ENCODE data around the gene HLA-E.
"Not testable (repeated sequence)": the region's sequence is repeated elsewhere in the genome, so short reads cannot be mapped to it uniquely, and the experiment has no call there.

The HLA-E gene

DNA sequence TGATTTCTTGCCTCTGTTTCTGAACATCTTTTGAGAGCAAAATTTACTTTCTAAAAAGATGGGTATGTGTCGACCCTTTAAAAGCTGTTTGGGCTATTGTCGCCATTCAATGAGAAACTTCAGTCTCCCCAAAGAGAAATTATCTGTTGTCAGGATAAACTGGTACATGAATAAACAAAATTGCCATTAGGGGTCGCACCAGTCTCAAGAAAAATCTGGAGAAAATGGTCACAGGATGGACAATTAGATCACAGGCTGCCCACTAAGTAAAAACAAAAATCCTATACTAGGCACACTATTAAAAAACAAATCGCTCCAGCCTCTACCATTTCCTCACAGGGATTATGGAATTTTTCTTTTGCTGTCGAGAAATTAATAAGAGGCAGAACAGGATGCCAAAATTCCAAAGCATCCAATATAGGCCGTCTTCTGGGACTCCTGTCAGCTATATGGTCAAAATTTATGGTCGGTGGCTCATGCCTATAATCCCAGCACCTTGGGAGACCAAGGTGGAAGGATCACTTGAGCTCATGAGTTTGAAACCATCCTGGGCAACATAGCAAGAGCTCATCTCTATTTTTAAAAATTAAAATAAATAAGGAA is 5.5 kb upstream of the HLA-E start:
- Histone ChIP-seq H3K4me2 (ENCODE audit: low read length) (no peak overlapping the region), H2AFZ (ENCODE audit: low read depth, low read length) (no peak overlapping the region), H3K4me3 (ENCODE audit: low read length) (no peak overlapping the region), H3K79me2 (ENCODE audit: low read length) (no peaks in the 10 kb centered on the region), H3K27me3 (ENCODE audit: low read depth, low read length) (peaks cover 17% of the 10 kb centered on the region), H4K20me1 (ENCODE audit: insufficient read depth, low read length) (no peaks in the 10 kb centered on the region), H3K4me1 (ENCODE audit: low read length) (peaks cover 9% of the 10 kb centered on the region; the same call in 1 of the 2 replicates), H3K9me3 (ENCODE audit: insufficient read depth, low read length) (no peaks in the 10 kb centered on the region), H3K9ac (ENCODE audit: low read length) (no peak overlapping the region), H3K27ac (ENCODE audit: low read length) (no peak overlapping the region), H3K36me3 (replicated peaks; ENCODE audit: low read depth, low read length) (no peaks in the 10 kb centered on the region)
- TF ChIP-seq EZH2phosphoT487 (IDR thresholded peaks at IDR 0.05; ENCODE audit: low read depth), result no peak
- TF ChIP-seq, protein P1, sequence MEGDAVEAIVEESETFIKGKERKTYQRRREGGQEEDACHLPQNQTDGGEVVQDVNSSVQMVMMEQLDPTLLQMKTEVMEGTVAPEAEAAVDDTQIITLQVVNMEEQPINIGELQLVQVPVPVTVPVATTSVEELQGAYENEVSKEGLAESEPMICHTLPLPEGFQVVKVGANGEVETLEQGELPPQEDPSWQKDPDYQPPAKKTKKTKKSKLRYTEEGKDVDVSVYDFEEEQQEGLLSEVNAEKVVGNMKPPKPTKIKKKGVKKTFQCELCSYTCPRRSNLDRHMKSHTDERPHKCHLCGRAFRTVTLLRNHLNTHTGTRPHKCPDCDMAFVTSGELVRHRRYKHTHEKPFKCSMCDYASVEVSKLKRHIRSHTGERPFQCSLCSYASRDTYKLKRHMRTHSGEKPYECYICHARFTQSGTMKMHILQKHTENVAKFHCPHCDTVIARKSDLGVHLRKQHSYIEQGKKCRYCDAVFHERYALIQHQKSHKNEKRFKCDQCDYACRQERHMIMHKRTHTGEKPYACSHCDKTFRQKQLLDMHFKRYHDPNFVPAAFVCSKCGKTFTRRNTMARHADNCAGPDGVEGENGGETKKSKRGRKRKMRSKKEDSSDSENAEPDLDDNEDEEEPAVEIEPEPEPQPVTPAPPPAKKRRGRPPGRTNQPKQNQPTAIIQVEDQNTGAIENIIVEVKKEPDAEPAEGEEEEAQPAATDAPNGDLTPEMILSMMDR (IDR thresholded peaks at IDR 0.05; ENCODE audit: low read depth, low read length), result peak; percentile 67

DNA sequence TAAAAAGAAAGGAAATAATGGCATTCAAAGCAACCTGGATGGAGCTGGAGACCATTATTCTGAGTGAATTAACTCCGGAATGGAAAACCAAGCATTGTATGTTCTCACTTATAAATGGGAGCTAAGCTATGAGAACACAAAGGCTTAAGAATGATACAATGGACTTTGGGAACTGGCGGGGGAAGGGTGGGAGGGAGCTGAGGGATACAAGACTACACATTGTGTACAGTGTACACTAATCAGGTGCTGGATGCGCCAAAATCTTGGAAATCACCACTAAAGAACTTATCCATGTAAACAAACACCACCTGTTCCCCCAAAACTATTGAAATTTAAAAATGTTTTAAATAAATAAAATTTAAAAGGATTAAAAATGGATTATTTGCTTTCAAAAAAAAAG is 4.1 kb upstream of the HLA-E start:
- H3K4me1 ChIP-seq (ENCODE audit: low read length), result peaks cover 10% of the 10 kb centered on the region
- peaks cover 9% of the 10 kb centered on the region for H3K79me2 ChIP-seq (ENCODE audit: low read length)
- H3K27me3 ChIP-seq (ENCODE audit: low read depth, low read length), result peaks cover 12% of the 10 kb centered on the region
- no peak overlapping the region for H3K4me2 ChIP-seq (ENCODE audit: low read length)
- no peaks in the 10 kb centered on the region for H3K9me3 ChIP-seq (ENCODE audit: insufficient read depth, low read length)
- TF ChIP-seq, protein P1 (IDR thresholded peaks at IDR 0.05; ENCODE audit: low read depth, low read length), result no peak
- TF ChIP-seq EZH2phosphoT487 (IDR thresholded peaks at IDR 0.05; ENCODE audit: low read depth), result no peak
- H2AFZ ChIP-seq (ENCODE audit: low read depth, low read length), result no peak overlapping the region
- H4K20me1 ChIP-seq (ENCODE audit: insufficient read depth, low read length), result peaks cover 2% of the 10 kb centered on the region
- H3K27ac ChIP-seq (ENCODE audit: low read length), result no peak overlapping the region
- H3K4me3 ChIP-seq (ENCODE audit: low read length), result no peak overlapping the region
- H3K36me3 ChIP-seq (replicated peaks; ENCODE audit: low read depth, low read length), result peaks cover 2% of the 10 kb centered on the region
- no peak overlapping the region for H3K9ac ChIP-seq (ENCODE audit: low read length)

DNA sequence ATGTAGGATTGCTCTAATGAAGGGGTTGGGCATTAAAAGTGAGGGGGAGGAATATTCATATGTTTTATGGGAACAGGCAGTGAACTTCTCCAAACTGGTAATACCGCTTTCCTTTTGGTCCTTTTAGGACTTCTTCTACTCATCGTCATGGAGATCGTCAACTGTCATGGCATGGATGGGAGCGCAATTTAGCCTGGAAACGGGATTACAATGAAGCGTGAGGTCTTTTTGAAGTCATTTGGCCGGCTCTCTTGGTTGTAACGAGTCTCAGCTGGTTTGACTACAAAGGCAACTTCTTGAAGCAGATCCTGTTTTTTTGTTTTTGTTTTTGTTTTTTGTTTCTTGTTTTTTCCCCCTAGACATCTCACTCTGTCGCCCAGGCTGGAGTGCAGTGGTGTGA is 1.4 kb upstream of the HLA-E start:
- H3K4me3 ChIP-seq (ENCODE audit: low read length), result no peak overlapping the region
- H2AFZ ChIP-seq (ENCODE audit: low read depth, low read length), result no peak overlapping the region
- no peaks in the 10 kb centered on the region for H3K9me3 ChIP-seq (ENCODE audit: insufficient read depth, low read length)
- H4K20me1 ChIP-seq (ENCODE audit: insufficient read depth, low read length), result peaks cover 17% of the 10 kb centered on the region
- H3K9ac ChIP-seq (ENCODE audit: low read length), result no peak overlapping the region
- TF ChIP-seq EZH2phosphoT487 (IDR thresholded peaks at IDR 0.05; ENCODE audit: low read depth), result no peak
- TF ChIP-seq, protein P1 (IDR thresholded peaks at IDR 0.05; ENCODE audit: low read depth, low read length), result no peak
- no peak overlapping the region for H3K4me2 ChIP-seq (ENCODE audit: low read length)
- peaks cover 16% of the 10 kb centered on the region for H3K79me2 ChIP-seq (ENCODE audit: low read length)
- no peak overlapping the region for H3K27ac ChIP-seq (ENCODE audit: low read length)
- peaks cover 22% of the 10 kb centered on the region for H3K36me3 ChIP-seq (replicated peaks; ENCODE audit: low read depth, low read length)
- no peaks in the 10 kb centered on the region for H3K27me3 ChIP-seq (ENCODE audit: low read depth, low read length)
- H3K4me1 ChIP-seq (ENCODE audit: low read length), result peaks cover 9% of the 10 kb centered on the region

DNA sequence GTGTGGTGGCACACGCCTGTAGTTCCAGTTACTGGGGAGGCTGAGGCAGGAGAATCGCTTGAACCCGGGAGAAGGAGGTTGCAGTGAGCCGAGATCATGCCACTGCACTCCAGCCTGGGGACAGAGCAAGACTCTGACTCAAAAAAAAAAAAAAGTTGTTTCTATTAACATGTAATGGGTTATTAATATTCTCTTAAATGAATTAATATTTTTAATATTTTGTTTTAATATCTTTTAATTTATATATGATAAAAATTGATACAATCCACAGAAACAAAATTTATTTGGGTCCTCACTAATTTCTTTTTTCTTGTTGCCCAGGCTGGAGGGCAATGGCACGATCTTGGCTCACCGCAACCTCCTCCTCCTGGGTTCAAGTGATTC is 620 bp upstream of the HLA-E start:
- not testable (repeated sequence) for H3K9me3 ChIP-seq (ENCODE audit: insufficient read depth, low read length); H2AFZ ChIP-seq (ENCODE audit: low read depth, low read length); H3K4me1 ChIP-seq (ENCODE audit: low read length); H3K27me3 ChIP-seq (ENCODE audit: low read depth, low read length); H3K9ac ChIP-seq (ENCODE audit: low read length)
- Histone ChIP-seq H3K36me3 (replicated peaks; ENCODE audit: low read depth, low read length) (peaks cover 27% of the 10 kb centered on the region), H3K4me3 (ENCODE audit: low read length) (peak overlapping the region; percentile 94), H3K4me2 (ENCODE audit: low read length) (peak overlapping the region; percentile 36; the same call in 1 of the 2 replicates), H3K27ac (ENCODE audit: low read length) (peak overlapping the region; percentile 76; the same call in 1 of the 2 replicates), H3K79me2 (ENCODE audit: low read length) (peaks cover 16% of the 10 kb centered on the region), H4K20me1 (ENCODE audit: insufficient read depth, low read length) (peaks cover 17% of the 10 kb centered on the region)
